ENCODE results near the gene TBC1D21. TPM values are rescaled to one million over a fixed set of nuclear protein-coding genes. Genes with fewer than 3 reads are reported as not detected.
A peak's percentile ranks its signal among the peaks of the same experiment; 100 is the strongest.

Gene TBC1D21
- total RNA-seq, 1 donor from 2014 or later, result not detected

- Histone ChIP-seq H3K4me1 (peaks cover 0 to 3% of the 10 kb centered on the region in 2 donors), H3K9me3 (no peaks in the 10 kb centered on the region), H3K4me3 (no peak overlapping the region), H3K27me3 (no peaks in the 10 kb centered on the region), H3K36me3 (no peaks in the 10 kb centered on the region), H3K27ac (no peak overlapping the region)
- intact Hi-C loops (cut with DNase I), result no loop called here
- peak in 1 of 2 donors; percentile 66 for DNase-seq (ENCODE audit: low spot score in 2 of 2)
- no peak for TF ChIP-seq CTCF (IDR thresholded peaks at IDR 0.05)
Observed at GRCh38 chr15:73838831-73839426, 34.4 kb upstream of the TBC1D21 start.

- Histone ChIP-seq H3K4me1 (peaks cover 0 to 3% of the 10 kb centered on the region in 2 donors), H3K36me3 (no peaks in the 10 kb centered on the region), H3K4me3 (no peak overlapping the region), H3K27ac (no peak overlapping the region), H3K9me3 (no peaks in the 10 kb centered on the region), H3K27me3 (no peaks in the 10 kb centered on the region)
- peak in 1 of 2 donors; percentile 16 for DNase-seq (ENCODE audit: low spot score in 2 of 2)
- no peak for TF ChIP-seq CTCF (IDR thresholded peaks at IDR 0.05)
- intact Hi-C loops (cut with DNase I), result no loop called here
Observed at GRCh38 chr15:73839699-73840377, 33.5 kb upstream of the TBC1D21 start.

DNA sequence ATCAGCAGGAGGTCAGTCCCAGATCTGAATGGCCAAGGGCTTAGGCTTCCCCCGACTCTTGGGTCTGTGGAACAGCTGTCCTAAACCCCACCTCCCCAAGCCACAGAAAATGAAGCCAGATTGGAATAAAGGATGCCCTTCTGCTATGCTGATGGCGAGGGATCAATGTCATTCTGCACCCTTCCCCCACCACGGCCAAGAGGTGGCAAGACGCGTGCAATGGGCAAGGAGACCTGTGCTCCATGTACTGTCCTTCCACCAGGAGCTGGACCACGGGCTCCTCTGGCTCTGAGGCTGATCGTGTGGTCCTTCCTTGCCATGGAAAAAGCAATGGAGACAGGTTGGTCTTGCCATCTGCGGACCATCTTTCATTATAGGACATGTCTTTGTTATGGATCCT is 32.6 kb upstream of the TBC1D21 start:
- no peak overlapping the region for H3K4me3 ChIP-seq
- intact Hi-C loops (cut with DNase I), result no loop called here
- no peaks in the 10 kb centered on the region for H3K36me3 ChIP-seq
- no peaks in the 10 kb centered on the region for H3K27me3 ChIP-seq
- peaks cover 0 to 3% of the 10 kb centered on the region in 2 donors for H3K4me1 ChIP-seq
- TF ChIP-seq CTCF (IDR thresholded peaks at IDR 0.05), result no peak
- no peaks in the 10 kb centered on the region for H3K9me3 ChIP-seq
- no peak overlapping the region for H3K27ac ChIP-seq
- peak in 1 of 2 donors; percentile 33 for DNase-seq (ENCODE audit: low spot score in 2 of 2)

DNA sequence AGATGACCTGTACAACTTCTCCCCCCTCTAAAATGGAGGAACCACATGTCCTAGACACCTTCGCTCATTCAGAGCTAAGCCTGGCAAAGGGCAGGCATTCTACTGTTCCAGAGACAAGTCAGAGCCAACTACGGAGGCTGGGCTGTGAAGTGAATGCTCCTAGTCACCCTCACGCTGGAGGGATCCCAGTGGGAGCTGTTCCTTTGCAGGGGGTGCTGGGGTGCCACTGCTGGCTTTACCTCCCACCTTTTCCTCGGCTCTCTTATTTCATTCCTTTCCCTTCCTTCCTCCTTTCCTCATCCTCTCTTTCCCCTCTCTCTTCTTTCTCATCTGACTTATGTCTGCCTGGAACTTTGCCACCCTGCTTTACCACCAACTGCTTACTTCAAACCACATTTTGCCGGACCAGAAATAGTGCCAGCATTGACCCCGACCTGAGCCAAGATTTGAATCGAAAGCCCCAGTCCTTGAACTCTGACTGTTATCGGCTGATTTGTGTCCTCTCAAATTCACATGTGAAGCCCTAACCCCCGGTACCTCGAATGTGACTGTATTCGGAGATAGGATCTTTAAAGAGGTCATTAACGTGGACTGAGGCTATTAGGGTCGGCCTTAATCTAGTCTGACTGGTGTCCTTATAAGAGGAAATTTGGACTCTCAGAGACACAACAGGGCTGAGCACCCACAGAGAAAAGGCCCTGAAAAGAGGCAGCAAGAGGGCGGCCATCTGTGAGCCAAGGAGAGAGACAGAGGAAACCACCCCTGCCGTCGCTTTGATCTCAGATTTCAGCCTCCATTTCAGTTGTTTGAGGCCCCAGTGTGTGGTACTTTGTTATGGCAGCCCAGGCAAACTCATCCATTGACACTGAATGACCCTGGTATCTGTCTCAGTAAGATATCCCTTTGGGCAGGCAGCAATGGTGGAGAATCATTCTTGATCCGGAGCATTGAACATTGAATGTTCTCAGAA is 31.3 kb upstream of the TBC1D21 start:
- Histone ChIP-seq H3K4me3 (no peak overlapping the region), H3K9me3 (no peaks in the 10 kb centered on the region), H3K4me1 (peaks cover 0 to 3% of the 10 kb centered on the region in 2 donors), H3K36me3 (no peaks in the 10 kb centered on the region), H3K27ac (no peak overlapping the region), H3K27me3 (no peaks in the 10 kb centered on the region)
- no peak for TF ChIP-seq CTCF (IDR thresholded peaks at IDR 0.05)
- DNase-seq (ENCODE audit: low spot score in 2 of 2), result peak in 1 of 2 donors; percentile 28
- intact Hi-C loops (cut with DNase I), result no loop called here

- no peaks in the 10 kb centered on the region for H3K36me3 ChIP-seq
- no peaks in the 10 kb centered on the region for H3K9me3 ChIP-seq
- no peak overlapping the region for H3K27ac ChIP-seq
- no peaks in the 10 kb centered on the region for H3K27me3 ChIP-seq
- intact Hi-C loops (cut with DNase I), result no loop called here
- no peak overlapping the region for H3K4me3 ChIP-seq
- DNase-seq (ENCODE audit: low spot score in 2 of 2), result no peak
- TF ChIP-seq CTCF (IDR thresholded peaks at IDR 0.05), result no peak
- peaks cover 0 to under 1% of the 10 kb centered on the region in 2 donors for H3K4me1 ChIP-seq
Observed at GRCh38 chr15:73843787-73844186, 29.6 kb upstream of the TBC1D21 start.
